ENCODE data around the gene ZMYND10. TPM values are rescaled to one million over a fixed set of nuclear protein-coding genes. Genes with fewer than 3 reads are reported as not detected.

ZMYND10 gene
- total RNA-seq, 1 experiment from 2014 or later: 0.74 TPM

DNA sequence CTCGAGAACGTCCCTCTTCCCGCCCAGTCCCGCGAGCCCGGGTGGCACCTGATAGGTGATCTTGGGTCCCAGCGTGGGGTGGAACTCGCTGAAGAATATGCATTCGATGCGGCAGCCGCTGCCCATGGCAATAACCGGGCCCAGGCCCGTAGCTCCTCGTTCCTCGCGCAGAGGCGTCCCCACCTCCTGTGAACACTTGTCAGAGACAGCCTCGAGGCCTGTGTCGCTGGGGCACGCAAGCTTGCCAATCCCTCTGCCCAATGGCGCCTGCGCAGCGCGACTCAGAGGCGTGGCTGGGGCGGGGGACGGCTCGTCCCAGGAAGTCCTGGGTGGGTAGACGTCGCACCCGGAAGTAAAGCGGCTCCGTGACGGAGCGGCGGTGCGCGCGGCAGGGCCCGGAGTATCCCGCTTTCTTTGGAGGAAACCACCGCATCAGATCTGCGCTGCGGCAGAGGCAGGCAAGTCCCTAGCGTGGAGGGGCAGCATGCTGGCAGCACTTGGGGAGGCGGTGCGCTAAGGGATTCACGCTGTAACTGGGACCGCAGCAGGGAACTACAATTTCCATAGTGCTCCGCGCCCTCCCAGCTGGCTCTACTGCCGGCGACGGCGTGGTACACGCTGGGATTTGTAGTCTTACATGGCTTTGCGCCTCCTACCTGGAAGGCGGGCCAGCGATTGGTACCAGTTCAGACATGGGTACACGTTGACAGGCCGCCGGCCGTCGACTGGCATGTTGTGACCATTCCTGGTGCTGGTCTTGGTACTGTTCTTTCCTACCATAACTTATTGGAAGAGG is 5.2 kb upstream of the ZMYND10 start, which contains the start of the genes CYB561D2 and NPRL2 (continued):
- no peak; the same call in 1 of the 2 replicates for TF ChIP-seq TCF7 (CRISPR knock-in tag; IDR thresholded peaks at IDR 0.05; ENCODE audit: low read depth)
- TF ChIP-seq ZNF317 (CRISPR knock-in tag; IDR thresholded peaks at IDR 0.05; ENCODE audit: borderline replicate concordance, low read depth): no peak
- TF ChIP-seq MAX (CRISPR knock-in tag; IDR thresholded peaks at IDR 0.05): peak; percentile 98
- TF ChIP-seq, protein P1, sequence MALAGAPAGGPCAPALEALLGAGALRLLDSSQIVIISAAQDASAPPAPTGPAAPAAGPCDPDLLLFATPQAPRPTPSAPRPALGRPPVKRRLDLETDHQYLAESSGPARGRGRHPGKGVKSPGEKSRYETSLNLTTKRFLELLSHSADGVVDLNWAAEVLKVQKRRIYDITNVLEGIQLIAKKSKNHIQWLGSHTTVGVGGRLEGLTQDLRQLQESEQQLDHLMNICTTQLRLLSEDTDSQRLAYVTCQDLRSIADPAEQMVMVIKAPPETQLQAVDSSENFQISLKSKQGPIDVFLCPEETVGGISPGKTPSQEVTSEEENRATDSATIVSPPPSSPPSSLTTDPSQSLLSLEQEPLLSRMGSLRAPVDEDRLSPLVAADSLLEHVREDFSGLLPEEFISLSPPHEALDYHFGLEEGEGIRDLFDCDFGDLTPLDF (CRISPR knock-in tag; IDR thresholded peaks at IDR 0.05): peak; percentile 65; the same call in 1 of the 2 replicates
- TF ChIP-seq E2F4 (CRISPR knock-in tag; IDR thresholded peaks at IDR 0.05; ENCODE audit: borderline replicate concordance, low read depth): no peak
- peak; percentile 88; the same call in 1 of the 2 replicates for TF ChIP-seq NFE2L1 (CRISPR knock-in tag; IDR thresholded peaks at IDR 0.05)
- no peak for TF ChIP-seq ZNF263 (CRISPR knock-in tag; IDR thresholded peaks at IDR 0.05; ENCODE audit: low read depth)
- TF ChIP-seq GTF2I (CRISPR knock-in tag; conservative IDR thresholded peaks at IDR 0.05): no peak
- TF ChIP-seq ZNF512 (CRISPR knock-in tag; IDR thresholded peaks at IDR 0.05; ENCODE audit: borderline replicate concordance): no peak
- peak; percentile 87; the same call in 1 of the 2 replicates for TF ChIP-seq SMAD3 (CRISPR knock-in tag; IDR thresholded peaks at IDR 0.05; ENCODE audit: borderline replicate concordance)
- TF ChIP-seq ZBTB43 (CRISPR knock-in tag; IDR thresholded peaks at IDR 0.05): no peak
- TF ChIP-seq JAZF1 (CRISPR knock-in tag; IDR thresholded peaks at IDR 0.05): no peak
- TF ChIP-seq ETV6 (CRISPR knock-in tag; IDR thresholded peaks at IDR 0.05): peak; percentile 96
- TF ChIP-seq NR2C2 (CRISPR knock-in tag; IDR thresholded peaks at IDR 0.05): peak; percentile 71; the same call in 1 of the 2 replicates
- peak; percentile 90 for TF ChIP-seq ZNF281 (CRISPR knock-in tag; IDR thresholded peaks at IDR 0.05)
- no peak for TF ChIP-seq CDX4 (CRISPR knock-in tag; IDR thresholded peaks at IDR 0.05; ENCODE audit: borderline replicate concordance)
- peak; percentile 75; the same call in 1 of the 2 replicates for TF ChIP-seq SMAD4 (CRISPR knock-in tag; IDR thresholded peaks at IDR 0.05)
- no peak for TF ChIP-seq E2F5 (CRISPR knock-in tag; IDR thresholded peaks at IDR 0.05)
- TF ChIP-seq TEAD1 (CRISPR knock-in tag; IDR thresholded peaks at IDR 0.05): peak; percentile 94
- peak; percentile 93; the same call in 1 of the 2 replicates for TF ChIP-seq ZNF232 (CRISPR knock-in tag; IDR thresholded peaks at IDR 0.05)
- TF ChIP-seq GABPB1 (CRISPR knock-in tag; IDR thresholded peaks at IDR 0.05): peak; percentile 88
- TF ChIP-seq, protein P2, sequence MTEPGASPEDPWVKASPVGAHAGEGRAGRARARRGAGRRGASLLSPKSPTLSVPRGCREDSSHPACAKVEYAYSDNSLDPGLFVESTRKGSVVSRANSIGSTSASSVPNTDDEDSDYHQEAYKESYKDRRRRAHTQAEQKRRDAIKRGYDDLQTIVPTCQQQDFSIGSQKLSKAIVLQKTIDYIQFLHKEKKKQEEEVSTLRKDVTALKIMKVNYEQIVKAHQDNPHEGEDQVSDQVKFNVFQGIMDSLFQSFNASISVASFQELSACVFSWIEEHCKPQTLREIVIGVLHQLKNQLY (CRISPR knock-in tag; IDR thresholded peaks at IDR 0.05): no peak
- TF ChIP-seq GRHL2 (CRISPR knock-in tag; IDR thresholded peaks at IDR 0.05; ENCODE audit: insufficient replicate concordance, severe bottlenecking): no peak
- TF ChIP-seq FOXP4 (CRISPR knock-in tag; IDR thresholded peaks at IDR 0.05): peak; percentile 91
- TF ChIP-seq FOXP1 (CRISPR knock-in tag; IDR thresholded peaks at IDR 0.05; ENCODE audit: borderline replicate concordance): peak; percentile 97; the same call in 1 of the 2 replicates

Measured in WTC11 (cell line).